ENCODE measurements around the gene CISH. TPM values are rescaled to one million over a fixed set of nuclear protein-coding genes. Genes with fewer than 3 reads are reported as not detected.

CISH gene, protein sequence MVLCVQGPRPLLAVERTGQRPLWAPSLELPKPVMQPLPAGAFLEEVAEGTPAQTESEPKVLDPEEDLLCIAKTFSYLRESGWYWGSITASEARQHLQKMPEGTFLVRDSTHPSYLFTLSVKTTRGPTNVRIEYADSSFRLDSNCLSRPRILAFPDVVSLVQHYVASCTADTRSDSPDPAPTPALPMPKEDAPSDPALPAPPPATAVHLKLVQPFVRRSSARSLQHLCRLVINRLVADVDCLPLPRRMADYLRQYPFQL
- 0.57 to 1.1 TPM (median 0.88 TPM) in 5 replicates for total RNA-seq (2022; extraction: Qiagen RNA extraction; ENCODE audit: low read depth)

DNA sequence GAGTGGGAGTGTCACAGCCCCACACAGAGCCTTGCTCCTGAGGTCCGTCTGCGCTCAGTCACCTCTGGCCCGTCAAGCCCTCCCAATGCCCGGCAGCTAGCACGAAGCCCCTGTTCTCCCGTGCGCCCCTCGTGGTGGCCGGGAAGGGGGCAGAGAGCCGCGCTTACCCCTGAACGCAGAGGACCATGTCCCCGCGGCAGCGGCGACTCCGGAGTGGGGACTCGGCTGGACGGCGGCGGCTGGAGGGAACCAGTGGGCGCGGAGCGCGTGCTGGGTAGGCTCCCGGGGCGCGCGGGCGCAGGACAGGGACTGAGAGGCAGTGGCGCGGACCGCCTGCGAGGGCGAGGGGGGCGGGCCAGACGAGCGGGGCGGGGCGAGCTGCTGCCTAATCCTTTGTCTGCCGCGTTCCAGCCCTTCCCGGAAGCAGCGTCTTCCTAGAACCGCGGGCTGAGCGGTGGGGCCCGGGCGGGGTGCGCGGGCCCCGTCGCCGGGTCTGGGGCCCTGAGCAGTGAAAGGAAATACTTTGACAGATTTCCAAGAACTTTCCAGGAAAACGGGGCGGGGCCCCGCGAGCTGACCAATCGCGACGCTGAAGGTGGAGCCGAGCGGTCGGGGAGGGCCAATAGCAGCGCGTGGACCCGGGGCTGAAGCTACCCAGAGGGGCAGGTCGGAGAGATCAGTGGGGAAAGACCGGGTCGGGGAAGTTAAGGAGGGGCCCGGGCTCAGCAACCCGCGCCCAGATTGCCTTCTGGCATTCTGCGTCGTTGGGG is at the start of gene CISH:
Gene CISH, minus strand, starts transcription at position 311 of the 770 bp plus-strand sequence. Its CDS starts 124 bp downstream, at position 187.

DNA sequence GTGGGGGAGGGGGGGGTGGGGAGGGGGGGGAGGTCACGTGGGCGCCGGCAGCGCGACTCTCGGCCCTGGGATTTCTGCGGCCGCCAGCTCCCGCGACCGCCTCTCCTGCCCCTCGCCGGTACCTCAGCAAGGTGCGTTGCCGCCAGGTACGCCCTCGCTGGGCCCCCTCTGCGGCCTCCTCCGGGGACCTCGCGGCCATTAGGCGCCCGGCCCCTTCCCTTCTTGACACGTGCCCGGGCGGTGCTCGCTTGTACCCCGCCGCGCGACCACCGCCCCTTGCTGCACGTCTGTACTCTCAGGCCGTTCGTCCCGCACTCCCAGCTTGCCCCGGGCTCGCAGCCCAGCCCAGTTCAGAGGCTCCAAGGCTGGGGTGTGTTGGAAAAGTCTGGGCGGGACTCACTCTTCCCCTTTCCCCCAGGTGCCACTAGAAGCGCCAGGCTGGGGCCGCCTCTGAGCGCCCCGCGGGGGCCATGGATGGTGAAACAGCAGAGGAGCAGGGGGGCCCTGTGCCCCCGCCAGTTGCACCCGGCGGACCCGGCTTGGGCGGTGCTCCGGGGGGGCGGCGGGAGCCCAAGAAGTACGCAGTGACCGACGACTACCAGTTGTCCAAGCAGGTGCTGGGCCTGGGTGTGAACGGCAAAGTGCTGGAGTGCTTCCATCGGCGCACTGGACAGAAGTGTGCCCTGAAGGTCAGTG is 5.7 kb upstream of the CISH start, which contains the start of gene MAPKAPK3:
Gene MAPKAPK3, plus strand, starts transcription at position 56 of the 696 bp plus-strand sequence. Its CDS starts 415 bp downstream, at position 471.

DNA sequence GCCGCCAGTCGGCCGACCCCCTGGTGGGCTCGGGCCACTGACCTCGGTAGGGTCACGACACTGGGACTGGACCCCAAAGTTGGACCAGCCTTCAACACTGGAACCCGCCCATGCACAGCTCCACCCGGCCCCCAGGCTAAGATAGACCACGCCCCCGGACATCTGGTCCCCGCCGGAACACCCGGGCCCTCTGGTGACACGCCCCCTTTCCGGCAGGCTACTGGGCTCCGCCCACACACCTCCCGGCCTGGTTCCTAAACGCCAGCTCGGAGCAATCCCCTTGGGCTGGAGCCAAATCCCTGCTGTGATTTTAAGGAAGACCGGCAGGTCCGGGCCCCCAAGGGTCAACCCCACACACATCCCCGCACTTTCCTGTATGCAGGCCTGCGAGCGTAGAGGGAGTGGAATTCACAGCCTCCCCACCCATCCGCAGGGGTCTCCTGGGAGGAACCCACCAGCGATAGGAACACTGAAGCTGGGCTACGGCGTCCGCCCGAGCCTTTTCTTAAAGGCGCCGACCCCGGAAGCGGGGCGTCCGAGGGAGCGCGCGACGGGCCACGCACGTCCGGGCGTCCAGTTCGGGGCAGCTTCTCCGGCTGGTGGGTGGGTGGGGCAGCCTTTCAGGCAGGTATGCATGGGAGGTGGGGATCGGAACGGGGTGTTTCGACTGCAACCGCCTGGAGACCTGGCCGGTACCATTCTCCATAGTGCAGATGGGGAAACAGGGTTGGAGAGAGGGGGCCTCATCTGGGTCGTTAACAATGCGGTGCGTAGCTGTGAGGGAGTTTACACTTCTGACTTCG is 42.4 kb downstream of the CISH start, which contains the start of gene HEMK1:
Gene HEMK1, plus strand, starts transcription at position 576 of the 803 bp plus-strand sequence. CDS start 1,583 bp downstream, outside the sequence.

DNA sequence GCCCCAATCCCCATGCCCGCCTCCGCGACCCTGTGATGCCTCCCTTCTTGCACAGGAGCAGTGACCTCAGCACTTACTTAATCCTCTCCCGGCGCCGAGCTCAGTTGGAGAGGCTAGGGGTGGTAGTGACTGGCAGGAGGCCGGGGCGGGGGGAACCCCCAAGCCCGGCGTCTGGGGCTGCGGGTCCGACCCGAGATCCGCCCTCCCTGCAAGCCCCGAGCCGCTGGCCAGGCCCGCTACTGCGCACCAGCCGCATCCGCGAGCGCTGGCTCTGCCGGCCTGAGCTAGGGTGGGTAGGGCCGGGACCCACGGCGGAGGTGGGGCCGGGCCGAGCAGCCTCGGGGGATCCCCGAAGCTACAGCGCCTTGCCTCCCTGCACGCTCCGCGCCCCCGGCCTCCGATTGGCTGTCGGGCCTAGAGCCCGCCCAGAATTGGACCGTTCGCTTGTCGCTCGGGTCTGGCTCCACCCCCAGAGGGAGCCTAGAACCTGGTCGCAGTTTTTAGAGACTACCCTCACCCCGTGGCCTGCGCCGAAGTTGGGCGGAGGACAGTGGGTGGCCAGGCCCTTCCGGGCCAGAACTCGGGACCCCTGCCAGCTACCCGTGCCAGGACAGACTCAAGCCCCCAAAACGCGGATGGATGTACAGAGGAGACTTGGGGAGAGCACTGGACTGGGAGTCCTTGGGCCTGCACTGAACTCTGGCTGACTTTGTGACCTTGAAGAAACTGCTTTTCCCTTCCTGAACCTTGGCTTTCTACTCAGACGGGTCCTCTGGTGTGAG is 44.0 kb downstream of the CISH start, which contains the start of gene C3orf18:
Gene C3orf18, minus strand, starts transcription at position 362 of the 782 bp plus-strand sequence. CDS start 2,048 bp downstream, outside the sequence.

Other genes with a start within 250 kb of the CISH start
- 0.42 to 0.66 TPM (median 0.53 TPM) in 5 replicates for gene CACNA2D2, start 108.1 kb downstream of the CISH start, total RNA-seq (2022; extraction: Qiagen RNA extraction; ENCODE audit: low read depth)
- 2.5 to 3.1 TPM (median 2.5 TPM) in 5 replicates for gene C3orf18, start 44.0 kb downstream of the CISH start, total RNA-seq (2022; extraction: Qiagen RNA extraction; ENCODE audit: low read depth)
- 4.5 to 7.2 TPM (median 6.0 TPM) in 5 replicates for gene HEMK1, start 42.3 kb downstream of the CISH start, total RNA-seq (2022; extraction: Qiagen RNA extraction; ENCODE audit: low read depth)
- gene MAPKAPK3, start 5.4 kb upstream of the CISH start, total RNA-seq (2022; extraction: Qiagen RNA extraction; ENCODE audit: low read depth) = 26.0 to 33.9 TPM (median 29.9 TPM) in 5 replicates
- gene DOCK3, start 63.2 kb upstream of the CISH start, total RNA-seq (2022; extraction: Qiagen RNA extraction; ENCODE audit: low read depth) = 0.27 to 0.39 TPM (median 0.35 TPM) in 5 replicates

Measured in A549 treated with GW870086 at 1 μM for 4 hours (cell line).